GM21825 (cell line): ENCODE measurements around the gene CDC42.

Experiments
- ATAC-seq: cut with Tn5 transposase; IDR thresholded peaks from one replicate; pipeline ENCODE4 v1.9.1; 2021; ENCODE audit warnings: mild to moderate bottlenecking, moderate library complexity; ENCODE audit not compliant: unreplicated experiment

The CDC42 gene

GRCh38 chr1:22037520-22037919, 15.0 kb upstream of the CDC42 start:
- no peak for ATAC-seq

GRCh38 chr1:22038036-22038435, 14.5 kb upstream of the CDC42 start:
- ATAC-seq, result no peak

GRCh38 chr1:22039594-22040285, 12.8 kb upstream of the CDC42 start:
- peak; percentile 93 for ATAC-seq

- ATAC-seq, result no peak
These were observed 12.3 kb upstream of the CDC42 start for GRCh38 chr1:22040286-22040623.

GRCh38 chr1:22041505-22041904, 11.0 kb upstream of the CDC42 start:
- ATAC-seq, result no peak

GRCh38 chr1:22043198-22043769, 9.2 kb upstream of the CDC42 start:
- no peak for ATAC-seq

- no peak for ATAC-seq
These were observed 7.7 kb upstream of the CDC42 start for GRCh38 chr1:22044690-22045420.

GRCh38 chr1:22045604-22046228, 6.8 kb upstream of the CDC42 start:
- no peak for ATAC-seq

GRCh38 chr1:22048351-22049192, 3.9 kb upstream of the CDC42 start:
- ATAC-seq, result no peak

- no peak for ATAC-seq
These were observed 2.2 kb upstream of the CDC42 start for GRCh38 chr1:22050330-22050729.

- no peak for ATAC-seq
These were observed 848 bp upstream of the CDC42 start for GRCh38 chr1:22051607-22052114.

- peak; percentile 30 for ATAC-seq
These were observed 730 bp downstream of the CDC42 start for GRCh38 chr1:22053017-22053860.

- ATAC-seq, result no peak
These were observed 1.6 kb downstream of the CDC42 start for GRCh38 chr1:22053861-22054770.

GRCh38 chr1:22055463-22055862, 3.0 kb downstream of the CDC42 start:
- no peak for ATAC-seq

- no peak for ATAC-seq
These were observed 3.5 kb downstream of the CDC42 start for GRCh38 chr1:22056043-22056442.

GRCh38 chr1:22056936-22057335, 4.4 kb downstream of the CDC42 start:
- ATAC-seq, result no peak

- no peak for ATAC-seq
These were observed 5.4 kb downstream of the CDC42 start for GRCh38 chr1:22057861-22058260.

GRCh38 chr1:22064751-22065402, 12.4 kb downstream of the CDC42 start:
- ATAC-seq, result no peak
